Endothelial cell of umbilical vein (primary cell): ENCODE data around the gene TMEM52B. TPM values are rescaled to one million over a fixed set of nuclear protein-coding genes. Genes with fewer than 3 reads are reported as not detected.

Experiments used
- BruUV-seq: library from RNA; stranded (reverse); fragments of 400-500 nt; replicated peaks from 2 replicates; lab custom pipeline; 2021; lab: Mats Ljungman, UMichigan
- CTCF ChIA-PET: fragments of 300-600, 350-600 bp; sonication (Branson Sonifier 250); formaldehyde crosslinking; loops from one replicate; lab custom pipeline; 2021; ENCODE audit warnings: antibody characterized with exemption, inconsistent platforms; lab: Charles Lee
- POLR2A ChIA-PET: fragments of 300-600, 350-600 bp; sonication (Branson Sonifier 250); formaldehyde crosslinking; loops from one replicate; lab custom pipeline; 2021; ENCODE audit warnings: antibody characterized with exemption, inconsistent platforms; lab: Charles Lee
- DNase-seq: peaks from one replicate; pipeline ENCODE4 v3.0.0-alpha.2; 2011; ENCODE audit warnings: low read depth, low spot score
- FAIRE-seq: peaks from 2 replicates; lab custom pipeline; 2011; peaks lifted over from hg19 to GRCh38; lab: Jason Lieb, UNC
- H2AFZ ChIP-seq: 2 replicates; pipeline ENCODE4 v1.6.0; 2012; ENCODE audit warnings: low read depth, low read length, control low read depth, inconsistent platforms
- H3K27ac ChIP-seq: 2 replicates; pipeline ENCODE4 v1.5.1; 2011; ENCODE audit warnings: low read depth, mild to moderate bottlenecking, control low read depth, low read length, moderate library complexity; ENCODE audit not compliant: insufficient read depth
- H3K27me3 ChIP-seq, 2 experiments: 2 replicates each; pipeline versions ENCODE4 v1.6.0 to v1.6.1; 2011; ENCODE audit warnings: low read length in 2 of 2, mixed read lengths in 1 of 2; ENCODE audit not compliant: control insufficient read depth in 2 of 2, insufficient read depth in 2 of 2
- H3K36me3 ChIP-seq, 2 experiments: 2 replicates in 1 of 2; 3 replicates in 1 of 2; pipeline ENCODE4 v1.5.1; 2011; ENCODE audit warnings: low read length in 2 of 2, mild to moderate bottlenecking in 1 of 2, moderate library complexity in 1 of 2; ENCODE audit not compliant: control insufficient read depth in 2 of 2, insufficient read depth in 2 of 2; ENCODE audit errors: extremely low read depth in 1 of 2
- H3K4me1 ChIP-seq: 3 replicates; pipeline ENCODE4 v1.5.1; 2011; ENCODE audit warnings: mild to moderate bottlenecking, low read length; ENCODE audit not compliant: control insufficient read depth, insufficient read depth; ENCODE audit errors: extremely low read depth
- H3K4me2 ChIP-seq: 2 replicates; pipeline ENCODE4 v1.6.1; 2011; ENCODE audit warnings: low read length, control low read depth, mixed read lengths; ENCODE audit not compliant: insufficient read depth
- H3K4me3 ChIP-seq, 3 experiments: fragments of 200-600 bp in 1 of 3; sonication (generic), shearing (Covaris generic) in 1 of 3; replicated peaks in 1 of 3; 2 replicates each; pipeline ENCODE4 v1.5.1; 2011 to 2016; ENCODE audit warnings: control low read depth in 3 of 3, low read length in 3 of 3, mild to moderate bottlenecking in 2 of 3, inconsistent platforms in 1 of 3, low read depth in 1 of 3, moderate library complexity in 1 of 3; ENCODE audit not compliant: insufficient read depth in 1 of 3
- H3K79me2 ChIP-seq: 2 replicates; pipeline ENCODE4 v1.6.0; 2012; ENCODE audit warnings: low read length, inconsistent platforms; ENCODE audit not compliant: control insufficient read depth, insufficient read depth
- H3K9ac ChIP-seq: replicated peaks from 2 replicates; pipeline ENCODE3; 2011; ENCODE audit warnings: low read length, control low read depth; ENCODE audit not compliant: insufficient read depth; ENCODE audit errors: extremely low read depth
- H3K9me1 ChIP-seq: replicated peaks from 3 replicates; pipeline ENCODE4 v1.6.0; 2011; ENCODE audit warnings: mild to moderate bottlenecking, low read length; ENCODE audit not compliant: control insufficient read depth, insufficient read depth; ENCODE audit errors: extremely low read depth
- H3K9me3 ChIP-seq: replicated peaks from 2 replicates; pipeline ENCODE4 v1.5.1; 2012; ENCODE audit warnings: low read length, inconsistent platforms; ENCODE audit not compliant: control insufficient read depth, insufficient read depth
- H4K20me1 ChIP-seq: replicated peaks from 2 replicates; pipeline ENCODE3; 2011; ENCODE audit warnings: mild to moderate bottlenecking, low read length; ENCODE audit not compliant: control insufficient read depth, insufficient read depth; ENCODE audit errors: extremely low read depth
- FOS ChIP-seq: IDR thresholded peaks from 2 replicates; pipeline ENCODE4 v1.6.1; 2011; ENCODE audit warnings: mild to moderate bottlenecking, low read length, moderate library complexity, borderline replicate concordance; ENCODE audit not compliant: insufficient read depth
- MAX ChIP-seq: IDR thresholded peaks from 2 replicates; pipeline ENCODE4 v1.6.1; 2011; ENCODE audit not compliant: insufficient read depth, insufficient read length
- MYC ChIP-seq: IDR thresholded peaks from one replicate; pipeline ENCODE4 v1.6.1; 2011; ENCODE audit warnings: mild to moderate bottlenecking, low read depth, low read length
- POLR2A ChIP-seq: IDR thresholded peaks from 2 replicates; pipeline ENCODE4 v1.6.1; 2012; ENCODE audit warnings: low read depth, mild to moderate bottlenecking, control low read depth, low read length
- POLR2AphosphoS5 ChIP-seq: IDR thresholded peaks from 2 replicates; pipeline ENCODE4 v1.6.1; 2012; ENCODE audit warnings: low read depth, mild to moderate bottlenecking, control low read depth, low read length, moderate library complexity; ENCODE audit not compliant: insufficient read depth
- dilution Hi-C: fragments of 300-500 bp; cut with MboI; formaldehyde crosslinking; loops from one replicate; pipeline ENCODE4 v1.15.0; 2019; ENCODE audit warnings: low sequenced_read_pairs; ENCODE audit not compliant: extremely low pct_ligation_motif_present
- intact Hi-C: fragments of 100-400 bp; cut with micrococcal nuclease; formaldehyde crosslinking; loops from one replicate; pipeline ENCODE4 v1.10.0; 2022
- polyA plus RNA-seq, 4 experiments: library from polyadenylated mRNA; depleted of rRNA in 3 of 4; stranded (reverse) in 3 of 4; unstranded in 1 of 4; fragments of >200 nt; gene quantifications; 2 replicates each; pipeline versions ENCODE4 v1.2.1 to v1.2.3, GENCODE V29; 2011 to 2012; ENCODE audit warnings: missing spikeins in 1 of 4
- total RNA-seq: library from RNA; stranded (reverse); gene quantifications from 2 replicates; pipeline ENCODE4 v1.2.3, GENCODE V29; 2021

Gene TMEM52B
- total and polyA plus RNA-seq, 2 donors (not counting 3 experiments of a cell fraction or from before 2014, with no cell fraction given) = 0.24 TPM; not detected in 1

- DNase-seq = no peak
- TF ChIP-seq MAX = no peak
- peak; percentile 14 for TF ChIP-seq POLR2AphosphoS5
- TF ChIP-seq MYC = no peak
- TF ChIP-seq POLR2A = no peak
- peak within 1 kb of the TSS; percentile 98 for H3K9ac ChIP-seq
- peak within 1 kb of the TSS; percentile 4 for H2AFZ ChIP-seq
- POLR2A ChIA-PET = interaction anchor here (0.6 to 1.7 kb wide), 5 partner anchors 8 to 181 kb away, joined by 3 to 10 read pairs (median 5); no protein-coding TSS in a partner anchor
- CTCF ChIA-PET = interaction anchor here (0.6 to 4.0 kb wide), 4 partner anchors 14 to 181 kb away, joined by 3 to 22 read pairs (median 4); no protein-coding TSS in a partner anchor
- FAIRE-seq = no peak
- H3K4me1 ChIP-seq = peaks cover 11% of the 10 kb centered on the region
- peak within 1 kb of the TSS; percentile 46 to 99 (median 93) for H3K4me3 ChIP-seq
- dilution Hi-C loops (no loop called here), intact Hi-C loops (loop anchor here (1.0 to 5.0 kb wide), 8 partner anchors 59 to 510 kb away; partner anchors contain the start of genes MAGOHB and STYK1)
- BruUV-seq = no TSS peak
- no peaks in the 10 kb centered on the region for H3K36me3 ChIP-seq
- H4K20me1 ChIP-seq = no peaks in the 10 kb centered on the region
- peak within 1 kb of the TSS; percentile 100 for H3K4me2 ChIP-seq
- no peaks in the 10 kb centered on the region for H3K9me3 ChIP-seq
- H3K9me1 ChIP-seq = no peaks in the 10 kb centered on the region
- no peaks in the 10 kb centered on the region for H3K27me3 ChIP-seq
- H3K27ac ChIP-seq = peak within 1 kb of the TSS; percentile 96
- H3K79me2 ChIP-seq = peaks cover 36% of the 10 kb centered on the region
These were observed 33.9 kb downstream of the TMEM52B start, which contains the start of gene GABARAPL1 for GRCh38 chr12:10212739-10213131. GABARAPL1 (plus strand) TSS chr12:10212877; CDS start chr12:10213130, 253 bp downstream.

GRCh38 chr12:10213168-10214135 lies 34.6 kb downstream of the TMEM52B start:
- no peaks in the 10 kb centered on the region for H4K20me1 ChIP-seq
- peak overlapping the region; percentile 98 for H3K9ac ChIP-seq
- dilution Hi-C loops (no loop called here), intact Hi-C loops (loop anchor here (5.0 kb wide), 2 partner anchors 196 to 459 kb away; partner anchors contain the start of gene STYK1)
- BruUV-seq = TSS peak; percentile 53
- FAIRE-seq (peak; percentile 28), DNase-seq (peak; percentile 72)
- TF ChIP-seq FOS = peak; percentile 26
- TF ChIP-seq POLR2AphosphoS5 = no peak
- TF ChIP-seq POLR2A = peak; percentile 25
- ChIA-PET POLR2A (interaction anchor here (1.3 to 1.7 kb wide), 2 partner anchors 145 to 182 kb away, joined by 5 to 10 read pairs; no protein-coding TSS in a partner anchor), CTCF (interaction anchor here (1.1 to 4.0 kb wide), 7 partner anchors 10 to 537 kb away, joined by 3 to 22 read pairs (median 6); no protein-coding TSS in a partner anchor)
- H3K9me1 ChIP-seq = no peaks in the 10 kb centered on the region
- peaks cover 11% of the 10 kb centered on the region for H3K4me1 ChIP-seq
- peak overlapping the region; percentile 96 for H3K27ac ChIP-seq
- no peaks in the 10 kb centered on the region for H3K27me3 ChIP-seq
- peaks cover 38% of the 10 kb centered on the region for H3K79me2 ChIP-seq
- H3K4me3 ChIP-seq = peak overlapping the region; percentile 46 to 99 (median 93)
- peak overlapping the region; percentile 4 for H2AFZ ChIP-seq
- peaks cover 0 to 3% of the 10 kb centered on the region in 2 experiments for H3K36me3 ChIP-seq
- H3K9me3 ChIP-seq = no peaks in the 10 kb centered on the region
- peak overlapping the region; percentile 100 for H3K4me2 ChIP-seq
